Stimulated activated CD8-positive, alpha-beta memory T cell treated with anti-CD3 and anti-CD28 coated beads, Interleukin-2, amount 100 ng/mL, for 1 hour (primary cell): ENCODE results near the gene RNF145.

ENCODE experiments used
- DNase-seq, 2 donors: peaks; one replicate each; pipeline ENCODE4 v3.0.0-alpha.2; 2020; ENCODE audit warnings: low read depth in 2 of 2

The RNF145 gene

GRCh38 chr5:159218595-159219023 is 9.3 kb upstream of the RNF145 start:
- no peak for DNase-seq

- no peak for DNase-seq
Measured at GRCh38 chr5:159217236-159217635, 7.9 kb upstream of the RNF145 start.

GRCh38 chr5:159216454-159216853 is 7.1 kb upstream of the RNF145 start:
- DNase-seq, result no peak

GRCh38 chr5:159215886-159216285 is 6.5 kb upstream of the RNF145 start:
- DNase-seq, result no peak

GRCh38 chr5:159214486-159215271 is 5.3 kb upstream of the RNF145 start:
- DNase-seq, result no peak

GRCh38 chr5:159212657-159213462 is 3.5 kb upstream of the RNF145 start:
- DNase-seq, result no peak

- no peak for DNase-seq
Measured at GRCh38 chr5:159211729-159212174, 2.4 kb upstream of the RNF145 start.

GRCh38 chr5:159210846-159211245 is 1.5 kb upstream of the RNF145 start:
- no peak for DNase-seq

- no peak for DNase-seq
Measured at GRCh38 chr5:159210210-159210661, 883 bp upstream of the RNF145 start.

- DNase-seq, result no peak
Measured at GRCh38 chr5:159208514-159209437, 577 bp downstream of the RNF145 start.

GRCh38 chr5:159207686-159208513 is 1.5 kb downstream of the RNF145 start:
- DNase-seq, result peak; percentile 47 to 66

GRCh38 chr5:159207222-159207685 is 2.1 kb downstream of the RNF145 start:
- no peak for DNase-seq

GRCh38 chr5:159206818-159207217 is 2.5 kb downstream of the RNF145 start:
- DNase-seq, result no peak

- no peak for DNase-seq
Measured at GRCh38 chr5:159206368-159206767, 3.0 kb downstream of the RNF145 start.

GRCh38 chr5:159203351-159203750 is 6.0 kb downstream of the RNF145 start:
- DNase-seq, result no peak

- DNase-seq, result no peak
Measured at GRCh38 chr5:159202151-159202550, 7.2 kb downstream of the RNF145 start.

- no peak for DNase-seq
Measured at GRCh38 chr5:159199780-159200179, 9.6 kb downstream of the RNF145 start.

- DNase-seq, result no peak
Measured at GRCh38 chr5:159199225-159199624, 10.1 kb downstream of the RNF145 start.

GRCh38 chr5:159198063-159199036 is 11.0 kb downstream of the RNF145 start:
- no peak for DNase-seq
